Hepatocyte (in vitro differentiated cells): ENCODE measurements around the gene AQP5. TPM values are rescaled to one million over a fixed set of nuclear protein-coding genes. Genes with fewer than 3 reads are reported as not detected.
A peak's percentile ranks its signal among the peaks of the same experiment; 100 is the strongest.

ENCODE experiments used
- DNase-seq: peaks from one replicate; pipeline ENCODE4 v3.0.0-alpha.2; 2016; ENCODE audit warnings: low spot score
- H2AFZ ChIP-seq: fragments of 200-600 bp; sonication (generic); 2 replicates; pipeline ENCODE4 v1.6.0; 2016; ENCODE audit warnings: antibody characterized with exemption, mild to moderate bottlenecking
- H3K27ac ChIP-seq: fragments of 200-600 bp; sonication (generic); 2 replicates; pipeline ENCODE4 v1.5.1; 2016; ENCODE audit warnings: mild to moderate bottlenecking
- H3K27me3 ChIP-seq: fragments of 200-600 bp; sonication (generic); 2 replicates; pipeline ENCODE4 v1.6.1; 2016
- H3K36me3 ChIP-seq: fragments of 200-600 bp; sonication (generic); replicated peaks from 2 replicates; pipeline ENCODE4 v1.5.1; 2016; ENCODE audit warnings: low read depth; ENCODE audit not compliant: insufficient read depth
- H3K4me1 ChIP-seq: fragments of 200-600 bp; sonication (generic); 2 replicates; pipeline ENCODE4 v1.5.1; 2016; ENCODE audit warnings: mild to moderate bottlenecking, moderate library complexity; ENCODE audit not compliant: insufficient read depth
- H3K4me2 ChIP-seq: fragments of 200-600 bp; sonication (generic); 2 replicates; pipeline ENCODE4 v1.6.0; 2016
- H3K4me3 ChIP-seq: fragments of 200-600 bp; sonication (generic); 2 replicates; pipeline ENCODE4 v1.5.1; 2016; ENCODE audit warnings: mild to moderate bottlenecking
- H3K79me2 ChIP-seq: fragments of 200-600 bp; sonication (generic); 2 replicates; pipeline ENCODE4 v1.6.0; 2017; ENCODE audit warnings: mild to moderate bottlenecking
- H3K9me2 ChIP-seq: fragments of 200-600 bp; sonication (generic); replicated peaks from 2 replicates; pipeline ENCODE4 v1.6.0; 2017; ENCODE audit warnings: mild to moderate bottlenecking; ENCODE audit not compliant: insufficient read depth
- H3K9me3 ChIP-seq: fragments of 200-600 bp; sonication (generic); 2 replicates; pipeline ENCODE4 v1.5.1; 2016; ENCODE audit warnings: low read depth, mild to moderate bottlenecking
- H4K20me1 ChIP-seq: fragments of 200-600 bp; sonication (generic); 2 replicates; pipeline ENCODE4 v1.6.0; 2016; ENCODE audit warnings: mild to moderate bottlenecking; ENCODE audit not compliant: insufficient read depth, poor library complexity, severe bottlenecking
- EZH2 ChIP-seq: fragments of 200-600 bp; sonication (generic); IDR thresholded peaks from 2 replicates; pipeline ENCODE4 v1.6.1; 2016; ENCODE audit warnings: antibody characterized with exemption, mild to moderate bottlenecking, borderline replicate concordance
- EZH2phosphoT487 ChIP-seq: fragments of 200-600 bp; sonication (generic); IDR thresholded peaks from one replicate; pipeline ENCODE4 v1.6.1; 2018; ENCODE audit warnings: antibody characterized with exemption, mild to moderate bottlenecking, low read depth, moderate library complexity; ENCODE audit not compliant: unreplicated experiment, severe bottlenecking
- WGBS: methylation state at CpG from one replicate; pipeline ENCODE4 v1.1.6; 2016; ENCODE audit warnings: low lambda C conversion rate; ENCODE audit errors: missing lambda C conversion rate; 5-methylcytosine and 5-hydroxymethylcytosine counted together
- polyA plus RNA-seq: library from polyadenylated mRNA; unstranded; fragments of >200 nt; fragmentation: Nextera tagmentation; extraction: Ambion mirVana; gene quantifications from 2 replicates; pipeline ENCODE4 v1.2.1, GENCODE V29; 2016
- total RNA-seq: library from RNA; depleted of rRNA; stranded (reverse); fragments of >200 nt; gene quantifications from 2 replicates; pipeline ENCODE4 v1.2.3, GENCODE V29; 2014
- TF ChIP-seq, protein P1 (sequence below): fragments of 200-600 bp; sonication (generic); IDR thresholded peaks from 2 replicates; pipeline ENCODE4 v1.5.1; 2016; ENCODE audit warnings: antibody characterized with exemption, mild to moderate bottlenecking; ENCODE audit not compliant: poor library complexity

AQP5 gene
- total and polyA plus RNA-seq, 2 experiments from 2014 or later = 0.50 to 1.2 TPM

DNA sequence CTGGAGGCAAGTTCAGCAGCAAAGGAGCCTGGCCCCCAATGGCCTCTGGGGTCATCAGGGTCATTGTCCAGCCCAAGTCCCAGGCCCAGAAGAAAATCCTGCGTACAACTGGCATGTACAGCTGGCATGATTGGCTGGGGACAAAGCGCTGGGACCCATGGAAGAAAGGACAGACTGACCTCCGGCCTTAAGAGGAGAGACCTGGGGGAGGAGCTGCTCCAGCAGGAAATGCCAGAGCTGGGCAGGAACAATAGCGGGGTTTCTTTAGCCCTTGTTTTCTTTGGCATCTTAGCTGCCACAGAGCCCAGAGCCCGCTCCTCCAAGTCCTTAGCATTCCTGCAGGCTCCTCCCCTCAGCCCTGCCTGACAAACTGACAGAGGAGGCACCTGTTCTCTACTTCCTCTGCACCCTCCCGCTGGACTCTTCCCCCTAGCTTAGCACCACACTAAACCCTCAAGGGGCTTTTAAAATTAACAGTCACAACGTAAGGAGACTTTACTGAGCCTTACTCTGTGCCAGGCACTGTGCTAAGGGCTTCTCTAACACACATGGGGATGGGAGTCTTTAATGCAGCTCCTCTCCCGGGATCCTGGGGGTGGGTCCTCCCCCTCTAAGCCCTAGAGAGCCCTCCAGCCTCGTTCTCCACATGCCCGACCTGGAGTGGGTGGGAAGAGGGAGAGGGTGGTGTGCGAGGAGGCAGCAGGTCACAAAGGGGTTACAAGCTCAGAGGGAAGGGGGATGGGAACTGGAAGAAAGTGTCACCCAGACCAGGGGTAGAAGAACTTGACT, 1.8 kb upstream of the AQP5 start:
- Histone ChIP-seq H3K27ac (no peak overlapping the region), H3K9me3 (no peaks in the 10 kb centered on the region), H3K27me3 (peaks cover 66% of the 10 kb centered on the region), H3K9me2 (no peaks in the 10 kb centered on the region), H3K4me1 (no peaks in the 10 kb centered on the region), H3K4me3 (no peak overlapping the region), H3K4me2 (no peak overlapping the region), H3K79me2 (no peaks in the 10 kb centered on the region), H3K36me3 (no peaks in the 10 kb centered on the region), H4K20me1 (no peaks in the 10 kb centered on the region), H2AFZ (no peak overlapping the region)
- DNase-seq = no peak
- TF ChIP-seq EZH2phosphoT487 = no peak
- TF ChIP-seq, protein P1, sequence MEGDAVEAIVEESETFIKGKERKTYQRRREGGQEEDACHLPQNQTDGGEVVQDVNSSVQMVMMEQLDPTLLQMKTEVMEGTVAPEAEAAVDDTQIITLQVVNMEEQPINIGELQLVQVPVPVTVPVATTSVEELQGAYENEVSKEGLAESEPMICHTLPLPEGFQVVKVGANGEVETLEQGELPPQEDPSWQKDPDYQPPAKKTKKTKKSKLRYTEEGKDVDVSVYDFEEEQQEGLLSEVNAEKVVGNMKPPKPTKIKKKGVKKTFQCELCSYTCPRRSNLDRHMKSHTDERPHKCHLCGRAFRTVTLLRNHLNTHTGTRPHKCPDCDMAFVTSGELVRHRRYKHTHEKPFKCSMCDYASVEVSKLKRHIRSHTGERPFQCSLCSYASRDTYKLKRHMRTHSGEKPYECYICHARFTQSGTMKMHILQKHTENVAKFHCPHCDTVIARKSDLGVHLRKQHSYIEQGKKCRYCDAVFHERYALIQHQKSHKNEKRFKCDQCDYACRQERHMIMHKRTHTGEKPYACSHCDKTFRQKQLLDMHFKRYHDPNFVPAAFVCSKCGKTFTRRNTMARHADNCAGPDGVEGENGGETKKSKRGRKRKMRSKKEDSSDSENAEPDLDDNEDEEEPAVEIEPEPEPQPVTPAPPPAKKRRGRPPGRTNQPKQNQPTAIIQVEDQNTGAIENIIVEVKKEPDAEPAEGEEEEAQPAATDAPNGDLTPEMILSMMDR = no peak
- peak; percentile 63 for TF ChIP-seq EZH2
- 31% methylated on average over 11 of the region's 11 CpGs for WGBS

DNA sequence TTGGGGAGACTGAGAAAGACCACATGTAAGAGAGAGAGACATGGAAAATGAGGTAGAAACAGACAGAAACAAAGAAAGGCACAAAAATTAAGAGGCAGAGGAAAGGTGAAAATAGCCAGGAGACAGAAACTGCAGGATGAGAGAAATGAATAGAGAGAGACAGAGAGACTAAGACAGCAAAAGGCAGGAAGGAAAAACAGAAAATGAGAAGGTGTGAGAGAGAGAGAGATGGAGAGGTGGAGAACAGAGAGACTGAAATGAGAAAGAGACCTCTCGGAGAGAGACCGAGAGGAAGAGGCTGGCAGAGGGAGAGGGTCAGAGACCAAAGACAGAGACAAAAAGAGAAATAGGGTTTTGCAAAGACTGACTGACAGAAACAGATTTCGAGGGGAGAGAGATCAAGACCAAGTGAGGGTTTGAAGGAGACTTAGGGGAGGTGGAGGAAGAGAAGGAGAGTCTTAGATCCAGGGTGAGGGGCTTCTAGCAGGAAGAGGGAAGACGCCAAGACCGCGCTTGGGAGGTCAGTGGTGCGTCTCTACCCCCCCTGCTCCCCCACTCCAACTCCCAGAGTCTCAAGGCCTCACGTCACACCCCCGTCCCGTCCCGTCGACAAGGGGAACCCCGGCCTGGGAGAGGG, 1.1 kb upstream of the AQP5 start:
- peak overlapping the region; percentile 90 for H3K4me2 ChIP-seq

DNA sequence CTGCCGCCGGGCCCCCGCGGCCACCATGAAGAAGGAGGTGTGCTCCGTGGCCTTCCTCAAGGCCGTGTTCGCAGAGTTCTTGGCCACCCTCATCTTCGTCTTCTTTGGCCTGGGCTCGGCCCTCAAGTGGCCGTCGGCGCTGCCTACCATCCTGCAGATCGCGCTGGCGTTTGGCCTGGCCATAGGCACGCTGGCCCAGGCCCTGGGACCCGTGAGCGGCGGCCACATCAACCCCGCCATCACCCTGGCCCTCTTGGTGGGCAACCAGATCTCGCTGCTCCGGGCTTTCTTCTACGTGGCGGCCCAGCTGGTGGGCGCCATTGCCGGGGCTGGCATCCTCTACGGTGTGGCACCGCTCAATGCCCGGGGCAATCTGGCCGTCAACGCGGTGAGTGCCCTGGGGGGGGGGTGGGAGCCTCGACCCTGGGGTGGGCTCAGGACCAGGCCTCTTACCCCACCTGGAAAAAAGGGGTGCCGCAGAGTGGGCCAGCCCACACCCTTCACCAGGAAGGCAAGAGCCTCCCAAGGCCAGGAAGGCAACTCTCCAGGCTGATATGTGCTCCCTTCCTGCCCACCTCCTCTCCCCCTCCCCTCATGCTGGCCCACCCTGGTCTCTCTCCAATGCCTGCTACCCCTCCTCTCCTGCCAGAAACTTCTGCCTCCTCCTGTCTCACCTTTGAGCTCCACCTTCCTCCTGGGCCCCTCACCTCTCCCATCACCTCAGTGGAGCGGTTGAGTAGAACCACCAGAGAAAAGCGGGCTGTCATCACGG, 507 bp downstream of the AQP5 start:
- Histone ChIP-seq H3K9me2 (no peaks in the 10 kb centered on the region), H4K20me1 (no peaks in the 10 kb centered on the region), H2AFZ (no peak overlapping the region), H3K27ac (no peak overlapping the region), H3K36me3 (no peaks in the 10 kb centered on the region), H3K4me2 (peak overlapping the region; percentile 49), H3K9me3 (no peaks in the 10 kb centered on the region), H3K4me3 (no peak overlapping the region), H3K4me1 (peaks cover 2% of the 10 kb centered on the region), H3K27me3 (peaks cover 53% of the 10 kb centered on the region), H3K79me2 (no peaks in the 10 kb centered on the region)
- WGBS = 84% methylated on average over 27 of the region's 37 CpGs
- TF ChIP-seq EZH2 (no peak), EZH2phosphoT487 (no peak)
- DNase-seq = no peak

More for the DNA sequence above, 1.1 kb upstream of the AQP5 start:
- Histone ChIP-seq H3K4me3 (no peak overlapping the region), H3K4me1 (no peaks in the 10 kb centered on the region), H3K36me3 (no peaks in the 10 kb centered on the region), H3K9me2 (no peaks in the 10 kb centered on the region), H3K9me3 (no peaks in the 10 kb centered on the region), H2AFZ (no peak overlapping the region), H3K27ac (no peak overlapping the region), H3K79me2 (no peaks in the 10 kb centered on the region), H3K27me3 (peaks cover 67% of the 10 kb centered on the region), H4K20me1 (no peaks in the 10 kb centered on the region)
- WGBS = 71% methylated on average over 13 of the region's 13 CpGs
- DNase-seq = no peak
- TF ChIP-seq, protein P1 = no peak
- TF ChIP-seq EZH2phosphoT487 (no peak), EZH2 (no peak)
